Cardiac fibroblast (primary cell): ENCODE results near the gene URAD.
"Not testable (repeated sequence)": the region's sequence is repeated elsewhere in the genome, so short reads cannot be mapped to it uniquely, and the experiment has no call there.

Source experiments
- DNase-seq, 2 donors: peaks; one replicate each; pipeline versions ENCODE4 v3.0.0 to v3.0.0-alpha.2; 2010; ENCODE audit warnings: low read depth in 2 of 2
- H3K4me3 ChIP-seq, 2 donors: replicated peaks in 1 of 2; 1 replicate in 1 of 2; 2 replicates in 1 of 2; pipeline ENCODE4 v1.5.1; 2011; ENCODE audit warnings: low read depth in 2 of 2, low read length in 2 of 2, mild to moderate bottlenecking in 2 of 2, moderate library complexity in 1 of 2
- CTCF ChIP-seq: IDR thresholded peaks from one replicate; pipeline ENCODE4 v1.5.1; 2011; ENCODE audit warnings: low read depth, mild to moderate bottlenecking, low read length, inconsistent platforms

Gene URAD

GRCh38 chr13:27966641-27967202 is 21.8 kb downstream of the URAD start:
- DNase-seq = no peak
- no peak for TF ChIP-seq CTCF
- H3K4me3 ChIP-seq = no peak overlapping the region

- H3K4me3 ChIP-seq = no peak overlapping the region
- no peak for DNase-seq
- no peak for TF ChIP-seq CTCF
Measured at GRCh38 chr13:27965740-27966640, 22.5 kb downstream of the URAD start.

- H3K4me3 ChIP-seq = no peak overlapping the region
- no peak for TF ChIP-seq CTCF
- DNase-seq = no peak
Measured at GRCh38 chr13:27965343-27965739, 23.2 kb downstream of the URAD start.

- no peak for DNase-seq
- H3K4me3 ChIP-seq = no peak overlapping the region
- no peak for TF ChIP-seq CTCF
Measured at GRCh38 chr13:27964741-27965323, 23.7 kb downstream of the URAD start.

- H3K4me3 ChIP-seq = not testable (repeated sequence)
Measured at GRCh38 chr13:27964206-27964605, 24.3 kb downstream of the URAD start.

GRCh38 chr13:27963491-27963890 is 25.0 kb downstream of the URAD start:
- no peak for TF ChIP-seq CTCF
- DNase-seq = no peak
- H3K4me3 ChIP-seq = no peak overlapping the region

More at GRCh38 chr13:27964206-27964605, 24.3 kb downstream of the URAD start:
- DNase-seq = not testable (repeated sequence)

- no peak for TF ChIP-seq CTCF
- no peak overlapping the region for H3K4me3 ChIP-seq
- DNase-seq = no peak
Measured at GRCh38 chr13:27962982-27963381, 25.5 kb downstream of the URAD start.
